ENCODE results near the gene ZNF511.

ZNF511 gene

GRCh38 chr10:133278577-133279265 lies 30.0 kb upstream of the ZNF511 start:
- TF ChIP-seq, protein P1, sequence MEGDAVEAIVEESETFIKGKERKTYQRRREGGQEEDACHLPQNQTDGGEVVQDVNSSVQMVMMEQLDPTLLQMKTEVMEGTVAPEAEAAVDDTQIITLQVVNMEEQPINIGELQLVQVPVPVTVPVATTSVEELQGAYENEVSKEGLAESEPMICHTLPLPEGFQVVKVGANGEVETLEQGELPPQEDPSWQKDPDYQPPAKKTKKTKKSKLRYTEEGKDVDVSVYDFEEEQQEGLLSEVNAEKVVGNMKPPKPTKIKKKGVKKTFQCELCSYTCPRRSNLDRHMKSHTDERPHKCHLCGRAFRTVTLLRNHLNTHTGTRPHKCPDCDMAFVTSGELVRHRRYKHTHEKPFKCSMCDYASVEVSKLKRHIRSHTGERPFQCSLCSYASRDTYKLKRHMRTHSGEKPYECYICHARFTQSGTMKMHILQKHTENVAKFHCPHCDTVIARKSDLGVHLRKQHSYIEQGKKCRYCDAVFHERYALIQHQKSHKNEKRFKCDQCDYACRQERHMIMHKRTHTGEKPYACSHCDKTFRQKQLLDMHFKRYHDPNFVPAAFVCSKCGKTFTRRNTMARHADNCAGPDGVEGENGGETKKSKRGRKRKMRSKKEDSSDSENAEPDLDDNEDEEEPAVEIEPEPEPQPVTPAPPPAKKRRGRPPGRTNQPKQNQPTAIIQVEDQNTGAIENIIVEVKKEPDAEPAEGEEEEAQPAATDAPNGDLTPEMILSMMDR (IDR thresholded peaks at IDR 0.05; ENCODE audit: low read depth, low read length, missing control alignments), result no peak
- no peak overlapping the region for H3K4me3 ChIP-seq (ENCODE audit: low read depth, low read length)
- peak; percentile 48 for DNase-seq (ENCODE audit: low read depth)

- no peak overlapping the region for H3K4me3 ChIP-seq (ENCODE audit: low read depth, low read length)
- TF ChIP-seq, protein P1 (IDR thresholded peaks at IDR 0.05; ENCODE audit: low read depth, low read length, missing control alignments), result no peak
- no peak for DNase-seq (ENCODE audit: low read depth)
Observed at GRCh38 chr10:133279326-133280226, 29.1 kb upstream of the ZNF511 start.

- TF ChIP-seq, protein P1 (IDR thresholded peaks at IDR 0.05; ENCODE audit: low read depth, low read length, missing control alignments), result no peak
- H3K4me3 ChIP-seq (ENCODE audit: low read depth, low read length), result no peak overlapping the region
- no peak for DNase-seq (ENCODE audit: low read depth)
Observed at GRCh38 chr10:133280391-133281059, 28.2 kb upstream of the ZNF511 start.

DNA sequence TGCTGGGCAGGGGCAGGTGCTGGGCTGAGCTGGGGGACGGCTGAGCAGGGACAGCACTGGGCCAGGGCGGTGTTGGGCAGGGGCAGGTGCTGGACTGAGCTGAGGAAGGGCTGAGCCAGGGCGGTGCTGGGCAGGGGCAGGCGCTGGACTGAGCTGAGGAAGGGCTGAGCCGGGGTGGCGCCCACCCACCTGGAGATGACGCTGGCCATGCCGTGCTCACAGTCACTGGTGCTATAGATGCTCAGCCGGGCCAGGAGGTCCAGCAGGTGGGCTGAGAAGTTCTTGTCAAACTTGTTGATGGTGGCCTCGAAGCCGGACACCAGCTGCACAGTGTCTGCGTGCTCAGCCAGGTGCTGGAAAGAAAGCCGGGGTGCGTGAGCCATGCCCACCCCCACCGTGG lies 27.6 kb upstream of the ZNF511 start:
- TF ChIP-seq, protein P1 (IDR thresholded peaks at IDR 0.05; ENCODE audit: low read depth, low read length, missing control alignments), result no peak
- H3K4me3 ChIP-seq (ENCODE audit: low read depth, low read length), result no peak overlapping the region
- DNase-seq (ENCODE audit: low read depth), result no peak

DNA sequence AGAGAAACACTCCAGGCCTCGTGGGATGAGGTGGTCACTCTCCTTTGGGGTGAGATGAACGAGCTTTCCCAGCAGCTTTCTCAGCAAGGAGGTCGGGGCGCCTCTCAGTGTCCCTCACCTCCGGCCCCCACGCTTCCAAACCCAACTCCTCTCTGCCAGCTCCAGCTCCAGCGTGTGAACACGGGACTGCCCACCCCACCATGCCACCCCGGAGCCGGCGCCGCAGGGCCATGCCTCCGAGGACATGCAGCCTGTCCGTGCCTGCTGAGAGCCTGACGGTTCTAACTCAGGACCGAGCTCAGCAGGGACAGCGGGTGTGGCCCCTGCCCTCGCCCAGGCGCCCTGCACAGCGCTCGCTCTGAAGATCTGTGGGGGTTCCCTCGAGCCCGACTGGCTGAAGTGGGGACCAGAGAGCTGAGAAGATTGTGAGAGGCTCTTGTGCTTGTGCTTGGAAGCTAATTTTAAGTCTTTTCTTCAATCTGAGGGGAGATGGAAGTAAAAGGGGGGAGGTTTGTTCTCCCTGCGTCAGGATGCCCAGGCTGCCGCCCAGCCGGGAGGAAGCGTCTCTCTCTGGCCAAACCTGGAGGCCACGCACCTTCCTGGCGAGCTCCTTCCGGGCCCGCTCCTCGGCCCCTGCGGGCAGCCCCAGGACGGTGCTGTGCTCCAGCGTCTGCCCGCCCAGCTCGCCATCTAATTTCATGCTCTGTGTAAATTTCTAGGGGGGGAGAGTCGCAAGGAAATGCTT lies 26.9 kb upstream of the ZNF511 start:
- no peak overlapping the region for H3K4me3 ChIP-seq (ENCODE audit: low read depth, low read length)
- DNase-seq (ENCODE audit: low read depth), result no peak
- TF ChIP-seq, protein P1 (IDR thresholded peaks at IDR 0.05; ENCODE audit: low read depth, low read length, missing control alignments), result no peak

- TF ChIP-seq, protein P1 (IDR thresholded peaks at IDR 0.05; ENCODE audit: low read depth, low read length, missing control alignments), result no peak
- no peak overlapping the region for H3K4me3 ChIP-seq (ENCODE audit: low read depth, low read length)
- no peak for DNase-seq (ENCODE audit: low read depth)
Observed at GRCh38 chr10:133282846-133283390, 25.8 kb upstream of the ZNF511 start.
